GM18873 (cell line): ENCODE measurements around the gene SMPDL3A.

Experiments used
- ATAC-seq: cut with Tn5 transposase; IDR thresholded peaks from one replicate; pipeline ENCODE4 v1.9.1; 2021; ENCODE audit warnings: mild to moderate bottlenecking, moderate library complexity, moderate number of reproducible peaks; ENCODE audit not compliant: unreplicated experiment, low FRiP score

The SMPDL3A gene

DNA sequence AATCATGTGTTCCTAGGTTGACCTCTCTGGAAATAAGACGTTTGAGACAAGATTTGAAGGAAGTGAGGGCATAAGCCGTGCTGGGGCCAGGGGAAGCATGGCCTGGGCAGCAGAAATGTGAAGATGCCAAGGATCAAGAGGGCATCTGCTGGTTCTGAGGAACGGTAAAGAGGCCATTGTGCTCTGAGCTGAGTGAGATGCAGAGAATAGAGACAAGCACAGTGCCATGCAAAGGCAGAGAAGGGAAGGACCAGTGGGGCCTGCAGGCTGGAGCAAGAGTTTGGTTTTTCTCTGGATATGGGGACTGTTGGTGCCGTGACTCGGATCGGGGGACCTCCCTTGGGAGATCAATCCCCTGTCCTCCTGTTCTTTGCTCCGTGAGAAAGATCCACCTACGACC is 50.8 kb downstream of the SMPDL3A start:
- ATAC-seq, result no peak

DNA sequence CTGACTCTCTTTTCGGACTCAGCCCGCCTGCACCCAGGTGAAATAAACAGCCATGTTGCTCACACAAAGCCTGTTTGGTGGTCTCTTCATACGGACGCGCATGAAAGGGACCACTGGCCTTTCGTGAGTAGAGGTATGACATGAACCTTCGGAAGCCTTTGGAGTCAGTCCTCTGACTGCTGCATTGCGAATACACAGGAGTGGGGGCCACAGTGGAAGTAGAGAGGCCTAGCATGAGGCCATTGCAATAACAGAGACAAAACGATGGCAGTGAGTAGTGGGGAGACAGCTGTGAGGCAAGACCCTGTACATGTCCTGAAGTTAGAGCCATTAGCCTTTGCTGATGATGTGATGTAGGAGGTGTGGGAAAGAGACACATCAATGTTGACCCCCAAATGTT is 56.4 kb downstream of the SMPDL3A start:
- no peak for ATAC-seq

DNA sequence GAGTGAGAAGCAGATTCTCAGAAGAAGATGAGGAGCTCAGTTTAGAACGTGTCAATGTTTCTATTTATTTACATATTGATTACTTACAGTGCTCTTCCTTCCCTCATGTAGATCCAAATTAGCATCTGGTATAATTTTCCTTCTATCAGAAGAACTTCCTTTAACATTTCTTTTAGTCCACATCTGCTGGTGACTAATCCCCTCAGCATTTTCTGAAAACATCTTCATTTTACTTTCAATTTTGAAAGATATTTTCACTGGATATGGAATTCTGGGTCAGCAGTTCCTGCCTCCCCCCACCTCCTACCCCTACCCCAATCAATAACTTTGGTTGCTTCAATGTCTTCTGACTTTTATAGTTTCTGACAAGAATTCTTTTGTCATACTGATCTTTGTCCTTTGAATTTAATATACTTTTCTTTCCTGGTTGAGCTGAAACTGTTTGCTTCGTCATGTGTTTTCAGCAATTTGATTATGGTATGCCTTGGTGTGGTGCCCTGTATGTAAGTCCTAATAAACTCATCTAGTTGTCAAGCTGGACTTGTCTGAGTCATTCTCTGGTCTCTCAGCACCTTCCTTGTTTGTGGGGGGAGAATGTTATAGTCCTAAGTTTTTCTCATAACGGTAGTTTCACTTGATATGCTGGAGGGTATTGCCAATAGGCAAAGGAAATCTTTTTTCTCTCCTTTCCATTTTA is 57.0 kb downstream of the SMPDL3A start:
- no peak for ATAC-seq

DNA sequence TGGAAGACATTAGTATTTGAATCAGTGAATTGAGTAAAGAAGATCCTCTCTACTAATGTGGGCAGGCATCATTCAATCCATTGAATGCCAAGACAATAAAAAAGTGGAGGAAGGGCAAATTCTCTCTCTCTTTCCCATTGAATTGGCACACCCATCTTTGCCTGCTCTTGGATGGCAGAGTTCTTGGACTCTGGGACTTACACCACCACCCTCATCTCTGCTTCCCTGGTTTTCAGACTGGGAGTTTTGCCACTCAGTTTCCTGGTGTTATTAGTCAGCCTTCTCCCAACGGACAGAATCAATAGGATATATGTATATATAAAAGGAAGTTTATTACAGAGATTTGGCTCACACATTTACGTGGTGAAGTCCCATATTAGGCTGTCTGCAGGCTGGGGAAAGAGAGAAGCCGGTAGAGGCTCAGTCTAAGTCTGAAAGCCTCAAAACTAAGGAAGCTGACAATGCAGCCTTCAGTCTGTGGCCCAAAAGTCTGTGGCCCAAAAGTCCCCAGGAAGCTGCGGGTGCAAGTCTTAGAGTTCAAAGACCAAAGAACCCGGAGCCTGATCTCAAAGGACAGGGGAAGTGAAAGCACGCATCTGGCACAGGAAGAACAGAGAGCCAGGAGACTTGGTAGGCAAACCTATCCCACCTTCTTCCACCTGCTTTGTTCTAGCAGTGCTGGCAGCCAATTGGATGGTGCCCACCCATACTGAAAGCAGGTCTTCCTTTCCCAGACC is 64.4 kb downstream of the SMPDL3A start:
- peak; percentile 97 for ATAC-seq
